Posterior vena cava (tissue), 2 donors: ENCODE results near the gene PTGES3. TPM values are rescaled to one million over a fixed set of nuclear protein-coding genes. Genes with fewer than 3 reads are reported as not detected.
"Not testable (repeated sequence)": the region's sequence is repeated elsewhere in the genome, so short reads cannot be mapped to it uniquely, and the experiment has no call there.

Experiments used
- DNase-seq: peaks from one replicate; pipeline ENCODE4 v3.0.0-alpha.2; 2020; ENCODE audit warnings: low spot score
- intact Hi-C, 2 donors: fragments of 100-400 bp; cut with DNase I; formaldehyde crosslinking; loops; one replicate each; pipeline versions ENCODE4 v1.14.1 to v1.14.2; 2022 to 2023
- total RNA-seq, 2 donors: library from RNA; stranded (reverse); fragmentation: NEBNext Ultra II Directional; extraction: Animal tissue kit (Norgen Biotek cat#: 25700); gene quantifications; one replicate each; pipeline ENCODE4 v1.2.1, GENCODE V29; 2021
- donor health status: DM: yes; HTN: yes; CAD: no.
- donor health status: DM: yes; HTN: yes; CAD: no.

Gene PTGES3
- total RNA-seq, 2 donors from 2014 or later: 132 to 145 TPM

- intact Hi-C loops: loop anchor here in 1 of 2 donors (2.0 kb wide), 1 partner anchor 57 kb away; no protein-coding TSS in a partner anchor
- peak; percentile 40 for DNase-seq
Observed at GRCh38 chr12:56715798-56716197, 27.7 kb upstream of the PTGES3 start.

GRCh38 chr12:56714431-56714929 lies 26.4 kb upstream of the PTGES3 start:
- intact Hi-C loops: no loop called here
- no peak for DNase-seq

DNA sequence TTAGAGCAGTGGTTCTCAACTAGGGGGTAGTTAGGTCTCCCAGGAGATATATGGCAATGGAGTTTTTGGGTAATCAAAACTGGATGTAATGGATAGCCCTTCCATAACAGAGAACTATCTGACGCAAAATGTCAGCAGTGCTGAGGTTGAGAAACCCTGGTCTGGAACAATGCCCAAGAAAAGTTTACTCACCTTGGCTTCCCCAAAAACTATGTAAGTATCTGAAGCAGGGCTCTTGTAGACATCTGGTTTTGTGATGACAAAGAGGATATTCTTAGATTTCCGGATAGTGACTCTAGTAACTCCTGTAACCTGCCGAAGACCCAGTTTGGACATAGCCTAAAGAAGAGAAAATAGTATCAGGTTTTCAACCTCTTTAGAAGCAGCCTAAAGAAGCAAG lies 25.3 kb upstream of the PTGES3 start:
- DNase-seq: no peak
- intact Hi-C loops: no loop called here

DNA sequence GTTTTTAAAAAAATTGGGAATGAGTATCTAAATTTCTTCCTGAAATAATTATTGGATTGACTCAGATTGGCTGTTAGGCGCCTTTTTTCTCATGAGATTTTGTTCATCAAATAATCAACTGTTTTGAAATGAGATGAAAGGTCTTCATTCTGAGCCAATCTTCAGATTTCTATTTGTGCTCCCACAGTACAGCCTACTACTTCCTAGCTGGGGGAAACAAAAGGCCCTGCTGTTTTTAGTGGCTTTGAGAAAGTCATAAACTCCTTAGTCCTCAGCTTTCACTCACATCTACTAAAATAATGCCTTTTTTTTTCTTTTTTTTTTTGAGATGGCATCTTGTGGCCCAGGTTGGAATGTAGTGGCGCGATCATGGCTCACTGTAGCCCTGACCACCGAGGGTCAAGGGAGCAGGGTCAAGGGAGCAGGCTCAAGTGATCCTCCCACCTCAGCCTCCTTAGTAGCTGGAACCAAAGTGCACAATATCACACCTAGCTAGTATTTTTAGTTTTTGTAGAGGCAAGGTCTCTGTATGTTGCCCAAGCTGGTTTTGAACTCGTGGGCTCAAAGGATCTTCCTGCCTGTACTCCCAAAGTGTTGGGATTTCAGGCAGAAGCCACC lies 21.8 kb upstream of the PTGES3 start:
- intact Hi-C loops: no loop called here
- DNase-seq: no peak

DNA sequence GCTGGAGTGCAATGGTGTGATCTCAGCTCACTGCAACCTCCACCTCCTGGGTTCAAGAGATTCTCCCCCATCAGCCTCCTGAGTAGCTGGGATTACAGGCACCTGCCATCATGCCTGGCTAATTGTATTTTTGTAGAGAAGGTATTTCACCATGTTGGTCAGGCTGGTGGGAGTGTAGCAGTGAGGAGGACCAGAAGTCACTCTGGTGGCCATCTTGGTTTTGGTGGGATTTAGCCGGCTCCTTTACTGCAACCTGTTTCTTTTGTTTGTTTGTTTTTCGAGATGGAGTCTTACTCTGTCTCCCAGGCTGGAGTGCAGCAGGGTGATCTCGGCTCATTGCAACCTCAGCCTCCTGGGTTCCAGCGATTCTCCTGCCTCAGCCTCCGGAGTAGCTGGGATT lies 16.4 kb upstream of the PTGES3 start:
- intact Hi-C loops: not testable (repeated sequence)

GRCh38 chr12:56699020-56699661 lies 11.1 kb upstream of the PTGES3 start:
- intact Hi-C loops: no loop called here
- no peak for DNase-seq

More for the DNA sequence above, 16.4 kb upstream of the PTGES3 start:
- peak; percentile 10 for DNase-seq

- intact Hi-C loops: no loop called here
- DNase-seq: peak; percentile 11
Observed at GRCh38 chr12:56695327-56696101, 7.4 kb upstream of the PTGES3 start.

DNA sequence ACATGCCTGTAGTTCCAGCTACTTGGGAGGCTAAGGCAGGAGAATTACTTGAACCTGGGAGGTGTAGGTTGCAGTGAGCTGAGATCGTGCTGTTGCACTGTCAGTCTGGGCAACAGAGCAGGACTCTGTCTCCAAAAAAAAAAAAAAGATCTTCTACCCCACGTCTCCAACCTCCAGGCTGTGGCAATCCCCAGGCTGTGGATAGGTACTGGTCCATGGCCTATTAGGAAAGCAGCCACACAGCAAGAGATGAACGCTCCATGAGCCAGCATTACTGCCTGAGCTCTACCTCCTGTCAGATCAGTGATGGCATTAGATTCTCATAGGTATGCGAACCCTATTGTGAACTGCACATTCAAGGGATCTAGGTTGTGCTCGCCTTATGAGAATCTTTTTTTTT lies 6.1 kb upstream of the PTGES3 start:
- DNase-seq: peak; percentile 29
- intact Hi-C loops: no loop called here

DNA sequence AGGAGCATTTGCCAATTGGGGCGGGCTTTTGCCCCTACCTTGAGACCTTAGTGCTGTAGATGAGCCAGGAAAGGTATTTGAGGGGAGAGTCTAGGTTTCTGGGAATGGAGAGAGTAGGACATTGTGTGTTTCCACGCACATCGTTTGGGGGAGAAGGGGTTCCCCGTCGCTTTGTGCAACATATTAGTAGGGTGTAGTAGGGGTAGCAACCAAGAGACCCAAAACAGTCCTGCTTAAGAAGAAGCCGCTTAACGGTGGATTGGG lies 694 bp upstream of the PTGES3 start:
- DNase-seq: no peak
- intact Hi-C loops: loop anchor here in 1 of 2 donors (5.0 kb wide), 1 partner anchor 41 kb away; the partner anchor contains the start of gene ATP5F1B

DNA sequence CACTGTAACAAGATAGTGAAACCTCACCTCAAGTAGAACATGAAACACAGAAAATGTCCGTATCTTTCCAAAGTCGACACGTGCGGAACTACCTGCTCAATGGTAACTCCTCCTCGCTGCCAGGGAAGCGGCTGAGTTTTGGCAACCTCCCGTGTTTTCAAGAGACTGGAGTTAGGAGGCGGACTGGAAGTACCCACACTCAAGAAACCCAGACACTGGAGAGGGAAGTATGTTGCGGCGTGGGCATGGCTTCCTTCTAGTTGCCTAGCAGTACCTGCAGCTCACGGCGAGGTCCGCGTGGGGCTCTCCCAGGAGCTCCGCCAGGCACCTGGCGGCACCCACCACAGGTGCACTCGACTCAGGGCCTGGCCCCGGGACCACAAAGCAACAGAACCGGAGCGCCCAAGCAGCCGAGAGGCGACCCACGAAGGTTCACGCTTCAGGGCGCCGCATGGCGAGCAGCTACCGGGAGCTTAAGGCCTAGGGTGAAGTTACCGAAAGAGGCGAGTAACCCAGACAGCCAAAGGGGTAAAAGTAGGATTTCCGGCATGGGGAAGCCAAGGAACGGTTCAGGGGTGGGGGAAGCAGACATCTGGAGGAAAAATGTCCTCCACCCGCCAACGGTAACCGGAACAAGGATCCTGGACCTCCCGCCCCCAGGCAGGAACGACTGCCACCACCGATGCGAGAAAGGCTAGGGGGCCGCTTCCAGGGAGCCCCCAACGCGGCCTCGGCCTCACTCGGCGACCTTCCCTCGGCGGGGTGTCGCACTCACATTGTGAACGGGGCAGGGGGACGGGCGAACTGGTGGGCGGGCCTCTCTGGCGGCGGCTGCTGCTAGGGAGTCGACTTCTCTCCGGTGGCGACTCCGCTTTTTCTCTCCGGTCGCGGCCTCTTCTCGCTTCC lies 608 bp downstream of the PTGES3 start:
- intact Hi-C loops: loop anchor here in 1 of 2 donors (5.0 kb wide), 1 partner anchor 40 kb away; the partner anchor contains the start of gene ATP5F1B
- peak; percentile 86 for DNase-seq

DNA sequence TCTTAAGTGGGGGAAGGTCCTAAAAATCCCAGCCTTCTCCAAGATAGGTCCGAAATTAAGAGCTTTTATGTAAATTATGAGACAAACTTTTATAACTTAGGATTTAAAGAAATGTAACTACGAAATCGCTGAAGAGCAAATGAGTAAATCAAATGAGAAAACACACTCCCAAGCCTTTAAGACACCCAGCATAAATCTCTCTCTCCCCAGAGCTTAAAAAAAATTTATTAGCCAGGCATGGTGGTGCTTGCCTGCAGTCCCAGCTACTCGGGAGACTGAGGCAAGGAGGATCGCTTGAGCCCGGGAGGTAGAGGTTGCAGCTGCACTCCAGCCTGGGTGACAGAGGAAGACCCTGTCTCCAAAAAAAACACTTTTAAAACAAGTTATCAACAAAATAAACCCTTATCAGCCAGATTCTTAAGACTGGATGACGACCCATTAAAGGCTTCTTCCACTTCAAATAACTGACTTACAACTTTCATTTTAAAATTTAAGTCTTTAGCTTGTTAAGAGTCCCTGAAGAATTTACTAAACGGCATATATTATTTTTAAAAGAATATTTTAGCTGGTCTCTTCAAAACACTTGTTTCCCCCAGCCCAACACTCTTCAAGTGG lies 3.2 kb downstream of the PTGES3 start:
- DNase-seq: no peak
- intact Hi-C loops: loop anchor here in 1 of 2 donors (5.0 kb wide), 1 partner anchor 38 kb away; the partner anchor contains the start of gene ATP5F1B

DNA sequence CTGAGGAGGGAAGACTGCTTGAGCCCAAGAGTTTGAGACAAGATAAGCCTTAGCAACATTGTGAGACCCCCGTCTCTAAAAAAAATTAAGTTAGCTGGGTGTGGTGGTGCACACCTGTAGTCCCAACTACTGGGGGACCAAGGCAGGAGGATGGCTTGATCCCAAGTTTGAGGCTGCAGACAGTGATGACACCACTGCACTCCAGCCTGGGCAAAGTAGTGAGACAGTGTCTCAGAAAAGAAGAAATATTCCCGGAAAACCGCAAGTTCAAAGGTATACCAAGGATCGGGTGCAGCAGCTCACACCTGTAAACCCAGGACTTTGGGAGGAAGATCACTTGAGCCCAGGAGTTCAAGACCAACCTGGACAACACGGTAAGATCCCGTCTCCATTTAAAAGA lies 5.8 kb downstream of the PTGES3 start:
- intact Hi-C loops: no loop called here
- DNase-seq: no peak

GRCh38 chr12:56679883-56680575 lies 8.1 kb downstream of the PTGES3 start:
- DNase-seq: peak; percentile 25
- intact Hi-C loops: no loop called here

GRCh38 chr12:56678852-56679251 lies 9.2 kb downstream of the PTGES3 start:
- intact Hi-C loops: no loop called here
- DNase-seq: peak; percentile 6

DNA sequence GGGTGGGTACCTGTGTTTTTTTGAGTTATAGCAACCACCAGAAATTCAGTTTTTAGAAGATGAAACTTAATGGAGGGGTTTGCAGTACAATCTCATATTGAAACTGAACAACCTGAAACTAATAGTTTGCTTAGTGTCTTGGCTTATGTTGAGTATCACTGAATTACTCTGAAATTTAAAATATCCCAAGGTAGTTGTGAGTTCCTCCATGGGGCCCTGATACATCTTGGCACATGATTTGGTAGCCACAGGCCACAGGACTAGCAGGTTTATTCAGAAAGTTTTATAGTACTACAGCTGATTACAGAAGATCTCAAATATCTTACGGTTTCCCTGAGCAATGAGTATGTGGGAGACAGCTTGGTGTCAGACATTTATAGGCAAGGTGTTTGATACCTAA lies 10.4 kb downstream of the PTGES3 start:
- DNase-seq: peak; percentile 5
- intact Hi-C loops: no loop called here

DNA sequence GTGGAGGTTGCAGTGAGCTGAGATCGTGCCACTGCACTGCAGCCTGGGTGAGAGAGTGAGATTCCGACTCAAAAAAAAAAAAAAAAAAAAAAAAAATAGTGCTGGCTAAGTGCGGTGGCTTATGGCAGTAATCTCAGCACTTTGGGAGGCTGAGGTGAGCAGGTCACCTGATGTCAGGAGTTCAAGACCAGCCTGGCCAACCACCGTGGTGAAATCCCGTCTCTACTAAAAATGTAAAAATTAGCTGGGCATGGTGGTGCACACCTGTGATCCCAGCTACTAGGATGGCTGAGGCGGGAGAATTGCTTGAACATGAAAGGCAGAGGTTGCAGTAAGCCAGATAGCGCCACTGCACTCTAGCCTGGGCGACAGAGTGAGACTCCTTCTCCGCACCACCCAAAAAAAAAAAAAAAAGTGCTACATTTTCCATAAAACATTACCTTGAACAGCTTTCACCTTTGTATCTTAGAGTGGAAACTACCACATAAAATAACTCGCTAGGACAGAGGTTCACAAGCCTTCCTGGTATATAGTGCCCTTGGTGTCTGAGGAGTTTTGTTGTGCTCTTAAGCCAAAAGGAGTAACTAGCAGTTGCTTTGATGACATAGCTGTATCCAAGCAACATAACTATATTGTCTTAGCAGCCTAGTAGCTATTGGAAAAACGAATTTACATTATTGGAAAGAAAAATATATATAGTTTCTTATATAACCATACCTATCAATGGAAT lies 11.1 kb downstream of the PTGES3 start:
- DNase-seq: peak; percentile 25
- intact Hi-C loops: no loop called here

- intact Hi-C loops: no loop called here
- no peak for DNase-seq
Observed at GRCh38 chr12:56671608-56672007, 16.5 kb downstream of the PTGES3 start.

DNA sequence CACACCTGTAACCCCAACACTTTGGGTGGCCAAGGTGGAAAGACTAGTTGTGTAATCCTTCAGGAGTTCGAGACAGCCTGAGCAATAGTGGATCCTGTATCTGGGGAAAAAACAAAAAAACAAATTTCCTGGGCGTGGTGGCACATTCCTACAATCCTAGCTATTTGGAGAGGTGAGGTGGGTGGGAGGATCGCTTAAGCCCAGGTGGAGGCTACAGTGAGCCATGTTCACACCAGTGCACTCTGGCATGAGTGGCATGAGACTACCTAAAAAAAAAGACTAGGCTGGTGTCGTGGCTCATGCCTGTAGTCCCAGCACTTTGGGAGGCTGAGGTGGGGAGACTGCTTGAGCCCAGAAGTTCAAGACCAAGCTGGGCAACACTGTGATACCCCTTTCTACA lies 17.2 kb downstream of the PTGES3 start:
- DNase-seq: peak; percentile 19
- intact Hi-C loops: no loop called here
